ENCODE data around the gene SFTA2. TPM values are rescaled to one million over a fixed set of nuclear protein-coding genes. Genes with fewer than 3 reads are reported as not detected.

Gene SFTA2
- total RNA-seq, 1 experiment from 2014 or later: not detected

DNA sequence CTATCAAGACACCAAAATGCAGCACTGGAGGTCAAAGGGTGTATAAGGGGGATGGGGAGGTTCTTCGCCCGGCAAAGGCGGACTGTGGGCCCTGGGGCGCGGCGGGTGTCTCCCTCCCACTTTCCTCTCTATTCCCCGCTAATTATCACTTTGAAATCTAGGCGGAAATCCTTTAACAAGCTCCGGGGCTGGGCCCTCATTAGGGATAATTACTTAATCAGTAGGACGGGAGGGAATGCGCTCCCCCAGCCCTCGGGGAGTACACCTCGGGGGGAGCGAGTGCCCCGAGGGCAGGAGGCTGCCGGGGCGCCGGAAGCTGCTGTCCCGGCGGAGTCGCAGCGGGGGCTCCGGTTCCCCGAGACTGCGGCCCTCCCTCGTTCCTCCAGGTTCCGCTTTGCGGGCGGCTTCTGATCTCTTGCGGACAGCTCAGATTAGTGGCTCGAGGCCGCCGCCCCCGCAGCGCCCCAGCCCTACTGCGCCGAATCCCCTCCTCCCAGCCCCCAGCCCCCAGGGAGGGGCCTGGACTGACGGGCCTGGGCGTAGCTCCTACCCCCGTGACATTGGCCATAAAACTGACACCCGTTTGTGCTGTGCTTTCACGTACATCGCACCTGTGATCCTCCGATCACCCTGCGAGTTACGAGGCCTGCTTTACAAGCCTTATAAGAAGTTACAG is 23.5 kb upstream of the SFTA2 start:
- DNase-seq: peak; percentile 90
- no peaks in the 10 kb centered on the region for H3K36me3 ChIP-seq (replicated peaks; ENCODE audit: control insufficient read depth, insufficient read depth, low read length)
- H3K27me3 ChIP-seq (ENCODE audit: control insufficient read depth, insufficient read depth, low read length): peaks cover 12% of the 10 kb centered on the region
- H3K4me3 ChIP-seq (ENCODE audit: insufficient read depth, low read depth, low read length): peak overlapping the region; percentile 46

GRCh38 chr6:30954631-30955366 is 22.8 kb upstream of the SFTA2 start:
- peak overlapping the region; percentile 46 for H3K4me3 ChIP-seq (ENCODE audit: insufficient read depth, low read depth, low read length)
- H3K36me3 ChIP-seq (replicated peaks; ENCODE audit: control insufficient read depth, insufficient read depth, low read length): no peaks in the 10 kb centered on the region
- H3K27me3 ChIP-seq (ENCODE audit: control insufficient read depth, insufficient read depth, low read length): peaks cover 12% of the 10 kb centered on the region
- DNase-seq: peak; percentile 25

GRCh38 chr6:30951907-30952469 is 20.0 kb upstream of the SFTA2 start:
- H3K4me3 ChIP-seq (ENCODE audit: insufficient read depth, low read depth, low read length): no peak overlapping the region
- no peaks in the 10 kb centered on the region for H3K36me3 ChIP-seq (replicated peaks; ENCODE audit: control insufficient read depth, insufficient read depth, low read length)
- DNase-seq: no peak
- H3K27me3 ChIP-seq (ENCODE audit: control insufficient read depth, insufficient read depth, low read length): peaks cover 12% of the 10 kb centered on the region

DNA sequence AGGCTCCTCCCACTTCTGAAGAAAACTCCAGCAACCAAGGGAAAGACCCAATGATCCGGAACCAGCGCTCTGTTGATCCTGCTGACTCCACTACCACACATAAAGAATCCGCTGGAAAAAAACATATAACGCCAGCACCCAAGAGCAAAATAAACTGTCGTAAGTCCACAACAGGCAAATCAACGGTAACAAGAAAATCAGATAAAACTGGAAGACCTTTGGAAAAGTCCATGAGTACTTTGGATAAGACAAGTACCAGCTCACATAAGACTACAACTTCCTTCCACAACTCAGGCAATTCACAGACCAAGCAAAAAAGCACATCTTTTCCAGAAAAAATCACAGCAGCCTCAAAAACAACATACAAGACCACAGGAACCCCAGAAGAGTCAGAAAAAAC is 16.8 kb upstream of the SFTA2 start:
- no peaks in the 10 kb centered on the region for H3K27me3 ChIP-seq (ENCODE audit: control insufficient read depth, insufficient read depth, low read length)
- H3K4me3 ChIP-seq (ENCODE audit: insufficient read depth, low read depth, low read length): no peak overlapping the region
- no peaks in the 10 kb centered on the region for H3K36me3 ChIP-seq (replicated peaks; ENCODE audit: control insufficient read depth, insufficient read depth, low read length)
- DNase-seq: no peak

DNA sequence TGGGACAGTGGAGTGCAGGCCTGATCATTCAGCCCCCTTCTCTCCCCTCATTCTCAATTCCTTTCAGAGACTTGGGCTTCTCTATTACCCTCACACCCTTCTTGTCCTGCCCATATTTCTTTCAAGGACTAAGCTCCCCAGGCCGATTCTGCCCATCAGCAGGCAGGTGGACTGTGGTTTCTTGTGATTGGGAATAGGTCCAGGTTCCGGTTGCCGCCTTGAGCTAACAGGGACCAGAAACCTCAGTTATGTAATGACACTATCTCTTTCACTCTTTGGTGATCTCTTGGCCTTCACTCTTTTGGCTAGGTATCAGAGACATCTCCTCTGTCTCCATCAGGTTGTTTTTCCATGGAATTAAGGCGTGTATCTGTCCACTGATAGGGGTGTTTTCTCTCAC is 15.3 kb upstream of the SFTA2 start:
- H3K27me3 ChIP-seq (ENCODE audit: control insufficient read depth, insufficient read depth, low read length): no peaks in the 10 kb centered on the region
- DNase-seq: no peak

GRCh38 chr6:30945281-30945680 is 13.3 kb upstream of the SFTA2 start:
- no peak for DNase-seq

More for the DNA sequence above, 15.3 kb upstream of the SFTA2 start:
- no peak overlapping the region for H3K4me3 ChIP-seq (ENCODE audit: insufficient read depth, low read depth, low read length)
- H3K36me3 ChIP-seq (replicated peaks; ENCODE audit: control insufficient read depth, insufficient read depth, low read length): no peaks in the 10 kb centered on the region

GRCh38 chr6:30944051-30944450 is 12.1 kb upstream of the SFTA2 start:
- Histone ChIP-seq H3K4me3 (ENCODE audit: insufficient read depth, low read depth, low read length) (no peak overlapping the region), H3K36me3 (replicated peaks; ENCODE audit: control insufficient read depth, insufficient read depth, low read length) (no peaks in the 10 kb centered on the region), H3K27me3 (ENCODE audit: control insufficient read depth, insufficient read depth, low read length) (no peaks in the 10 kb centered on the region)
- DNase-seq: no peak

More at GRCh38 chr6:30945281-30945680, 13.3 kb upstream of the SFTA2 start:
- no peaks in the 10 kb centered on the region for H3K27me3 ChIP-seq (ENCODE audit: control insufficient read depth, insufficient read depth, low read length)
- no peak overlapping the region for H3K4me3 ChIP-seq (ENCODE audit: insufficient read depth, low read depth, low read length)
- H3K36me3 ChIP-seq (replicated peaks; ENCODE audit: control insufficient read depth, insufficient read depth, low read length): no peaks in the 10 kb centered on the region

- H3K4me3 ChIP-seq (ENCODE audit: insufficient read depth, low read depth, low read length): no peak overlapping the region
- DNase-seq: peak; percentile 93
- no peaks in the 10 kb centered on the region for H3K36me3 ChIP-seq (replicated peaks; ENCODE audit: control insufficient read depth, insufficient read depth, low read length)
- no peaks in the 10 kb centered on the region for H3K27me3 ChIP-seq (ENCODE audit: control insufficient read depth, insufficient read depth, low read length)
These were observed 10.5 kb upstream of the SFTA2 start for GRCh38 chr6:30942338-30943060.

DNA sequence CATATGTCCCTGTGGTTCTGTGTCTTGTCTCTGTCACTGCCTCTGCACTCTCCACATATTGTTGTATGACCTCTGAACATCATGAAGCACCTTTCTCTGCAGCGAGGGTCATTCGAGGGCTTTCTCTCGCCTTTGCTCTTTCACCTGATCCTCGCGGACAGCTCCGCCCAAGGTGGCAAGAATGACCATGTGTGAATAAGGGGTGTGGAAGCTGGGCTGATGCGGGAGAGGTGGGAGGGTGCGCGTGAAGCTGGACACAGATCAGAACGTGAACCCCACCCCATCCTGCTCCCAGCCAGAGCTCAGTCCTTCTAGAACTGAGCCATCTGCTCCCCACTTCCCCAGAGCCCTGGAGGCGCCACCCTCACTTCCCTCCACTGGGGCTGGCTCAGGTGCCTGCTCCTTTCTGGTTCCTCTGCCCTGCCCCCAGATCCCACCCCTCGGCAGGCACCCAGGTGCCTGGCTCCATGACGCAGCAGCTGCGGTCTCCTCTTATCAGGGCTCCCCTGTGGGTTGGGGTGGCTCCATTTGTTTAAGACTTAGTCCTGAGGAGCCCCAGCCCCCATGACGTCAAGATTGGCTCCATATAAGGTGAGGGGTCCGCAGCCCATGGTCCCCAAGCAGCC is 8.5 kb upstream of the SFTA2 start, which contains the start of gene MUCL3:
Gene MUCL3, plus strand, starts transcription at position 613 of the 626 bp plus-strand sequence. CDS start 27 bp downstream, outside the sequence.
- Histone ChIP-seq H3K27me3 (ENCODE audit: control insufficient read depth, insufficient read depth, low read length) (no peaks in the 10 kb centered on the region; the same call in 1 of the 2 replicates), H3K36me3 (replicated peaks; ENCODE audit: control insufficient read depth, insufficient read depth, low read length) (no peaks in the 10 kb centered on the region), H3K4me3 (ENCODE audit: insufficient read depth, low read depth, low read length) (no peak within 1 kb of the TSS)
- peak; percentile 30 for DNase-seq

DNA sequence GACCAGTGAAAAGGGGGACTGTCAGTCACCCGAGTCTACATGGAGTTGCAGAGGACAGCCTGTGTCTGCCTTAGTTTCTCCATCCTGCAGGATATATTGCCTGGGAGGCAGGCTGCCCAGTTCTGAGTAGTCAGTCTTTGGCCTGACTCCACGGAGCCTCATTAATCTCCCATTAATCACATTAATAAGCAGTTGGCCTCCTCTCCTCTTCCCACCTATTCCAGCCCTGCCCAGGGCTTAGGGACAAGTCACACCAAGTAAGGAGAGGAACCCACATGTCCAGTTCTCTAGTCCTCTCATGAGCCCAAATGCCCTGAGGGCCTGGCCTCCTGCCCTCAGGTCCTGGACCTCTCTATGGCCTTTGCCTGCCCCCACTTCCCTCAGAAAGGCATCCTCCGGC is 7.5 kb upstream of the SFTA2 start:
- H3K36me3 ChIP-seq (replicated peaks; ENCODE audit: control insufficient read depth, insufficient read depth, low read length): no peaks in the 10 kb centered on the region
- H3K4me3 ChIP-seq (ENCODE audit: insufficient read depth, low read depth, low read length): no peak overlapping the region
- no peak for DNase-seq
- H3K27me3 ChIP-seq (ENCODE audit: control insufficient read depth, insufficient read depth, low read length): no peaks in the 10 kb centered on the region; the same call in 1 of the 2 replicates

DNA sequence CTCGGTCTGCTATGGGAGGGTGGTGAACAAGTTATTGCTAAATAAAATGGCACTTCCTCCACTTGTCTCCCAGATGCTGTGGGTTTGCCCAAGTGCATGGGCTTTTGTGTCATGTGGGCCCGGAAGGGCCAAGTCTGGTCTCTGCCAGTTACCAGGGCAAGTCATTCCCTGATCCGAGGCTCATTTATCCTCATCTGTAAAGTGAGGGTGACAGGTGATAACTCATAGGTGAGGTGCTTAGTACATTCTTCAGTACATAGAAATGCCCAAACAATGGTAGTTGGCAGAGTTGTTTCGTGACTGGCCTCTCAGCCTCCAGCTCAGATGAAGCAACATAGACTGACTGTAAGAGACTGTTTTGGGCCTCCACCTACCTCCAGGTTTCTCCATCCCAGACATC is 6.8 kb upstream of the SFTA2 start:
- Histone ChIP-seq H3K27me3 (ENCODE audit: control insufficient read depth, insufficient read depth, low read length) (no peaks in the 10 kb centered on the region; the same call in 1 of the 2 replicates), H3K4me3 (ENCODE audit: insufficient read depth, low read depth, low read length) (no peak overlapping the region), H3K36me3 (replicated peaks; ENCODE audit: control insufficient read depth, insufficient read depth, low read length) (no peaks in the 10 kb centered on the region)
- DNase-seq: no peak

DNA sequence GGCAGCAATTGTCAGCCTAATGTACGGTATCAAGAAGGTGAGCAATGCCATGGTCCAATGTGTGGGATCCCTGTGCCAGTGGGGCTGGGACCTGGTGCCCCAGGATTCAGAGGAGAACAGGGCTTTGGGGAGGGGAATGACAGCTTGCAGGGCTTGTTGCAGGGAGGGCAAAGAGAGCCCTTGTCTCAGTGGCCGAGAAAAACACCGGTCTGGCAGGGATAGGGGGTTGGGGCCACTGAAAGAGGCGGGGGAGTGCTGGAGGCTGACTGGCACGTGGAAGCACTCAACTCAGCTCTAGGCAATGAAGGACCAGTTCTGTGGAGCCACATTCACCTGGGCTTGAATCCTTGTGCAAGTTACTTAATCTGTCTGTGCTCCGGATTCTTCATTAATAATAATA is 5.3 kb upstream of the SFTA2 start:
- Histone ChIP-seq H3K36me3 (replicated peaks; ENCODE audit: control insufficient read depth, insufficient read depth, low read length) (no peaks in the 10 kb centered on the region), H3K4me3 (ENCODE audit: insufficient read depth, low read depth, low read length) (no peak overlapping the region), H3K27me3 (ENCODE audit: control insufficient read depth, insufficient read depth, low read length) (no peaks in the 10 kb centered on the region; the same call in 1 of the 2 replicates)
- DNase-seq: peak; percentile 40

GRCh38 chr6:30935018-30935417 is 3.0 kb upstream of the SFTA2 start:
- Histone ChIP-seq H3K27me3 (ENCODE audit: control insufficient read depth, insufficient read depth, low read length) (no peaks in the 10 kb centered on the region; the same call in 1 of the 2 replicates), H3K36me3 (replicated peaks; ENCODE audit: control insufficient read depth, insufficient read depth, low read length) (no peaks in the 10 kb centered on the region), H3K4me3 (ENCODE audit: insufficient read depth, low read depth, low read length) (no peak overlapping the region)
- peak; percentile 22 for DNase-seq

Data from H7 (cell line).